ENCODE results near the gene NAA25. TPM values are rescaled to one million over a fixed set of nuclear protein-coding genes. Genes with fewer than 3 reads are reported as not detected.
A peak's percentile ranks its signal among the peaks of the same experiment; 100 is the strongest.

Gene NAA25
- polyA plus RNA-seq (29.8 and 30.7 TPM in 2 replicates), polyA minus RNA-seq (39.9 and 45.8 TPM in 2 replicates)

DNA sequence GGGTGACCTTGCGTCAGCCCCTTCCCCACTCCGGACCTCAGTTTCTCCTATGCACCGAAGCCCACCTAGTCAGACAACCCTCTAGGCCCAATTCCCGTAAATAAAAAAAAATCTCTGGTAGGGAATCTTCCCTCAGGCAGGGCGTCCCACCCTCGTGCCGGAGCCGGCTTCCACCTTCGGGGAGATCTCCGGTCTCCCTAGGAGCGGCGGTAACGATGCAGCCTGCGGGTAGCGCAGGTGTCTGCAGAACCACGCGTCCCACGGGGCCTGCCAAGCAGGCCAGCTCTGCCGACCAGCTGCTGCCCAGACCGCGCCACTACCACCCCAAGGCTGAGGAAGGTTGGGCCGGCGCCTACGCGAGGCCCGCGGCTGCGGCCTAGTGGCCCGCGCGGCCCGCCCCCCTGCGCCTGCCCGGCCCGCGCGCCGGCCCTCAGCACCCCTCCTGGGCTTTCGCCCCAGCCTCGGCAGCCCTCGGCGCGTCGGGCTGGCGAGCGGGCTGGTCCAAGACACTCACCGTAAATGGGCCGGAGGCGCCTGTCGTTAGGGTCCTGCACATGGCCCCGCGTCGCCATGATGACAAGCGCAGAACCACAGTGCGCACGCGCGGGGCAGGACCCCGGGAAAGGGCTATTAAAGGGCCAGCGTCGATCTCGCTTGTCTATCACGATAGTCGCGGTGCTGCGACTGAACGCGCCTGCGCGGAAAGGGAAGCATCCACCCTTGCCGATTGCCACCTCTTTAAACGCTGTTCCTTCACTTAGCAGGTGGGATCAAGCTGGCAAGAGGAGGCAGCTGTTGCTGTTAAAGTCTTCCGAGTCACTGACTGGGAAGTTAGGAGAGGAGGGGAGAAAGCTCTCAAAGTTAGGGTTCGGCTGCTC is at the start of gene NAA25:
TSS of gene NAA25 (minus strand) at position 582 of the 878 bp plus-strand sequence. CDS start at position 572, 10 bp downstream.
- Histone ChIP-seq H3K9me3 (ENCODE audit: low read length) (no peaks in the 10 kb centered on the region), H3F3A (ENCODE audit: insufficient read depth, low read length, poor library complexity, severe bottlenecking) (no peaks in the 10 kb centered on the region), H3K9me2 (ENCODE audit: insufficient read depth, low read length) (no peaks in the 10 kb centered on the region), H3K36me3 (ENCODE audit: insufficient read depth, low read length) (no peaks in the 10 kb centered on the region), H2AFZ (ENCODE audit: low read depth, low read length) (peak within 1 kb of the TSS; percentile 87), H4K20me1 (ENCODE audit: insufficient read depth) (no peaks in the 10 kb centered on the region), H3K27ac (ENCODE audit: low read length) (peak within 1 kb of the TSS; percentile 63), H3K9ac (ENCODE audit: low read length) (peak within 1 kb of the TSS; percentile 86), H3K4me2 (ENCODE audit: low read length) (peak within 1 kb of the TSS; percentile 86), H3K4me3 (ENCODE audit: low read length) (peak within 1 kb of the TSS; percentile 95), H3K79me2 (replicated peaks; ENCODE audit: insufficient read depth, low read length) (peaks cover 48% of the 10 kb centered on the region), H3K27me3 (ENCODE audit: insufficient read depth, low read depth, low read length) (no peaks in the 10 kb centered on the region)
- TF ChIP-seq POLR2AphosphoS5 (IDR thresholded peaks at IDR 0.05) (peak; percentile 83), TAF1 (IDR thresholded peaks at IDR 0.05; ENCODE audit: low read depth) (peak; percentile 21), MXI1 (conservative IDR thresholded peaks at IDR 0.05; ENCODE audit: poor library complexity, severe bottlenecking) (peak; percentile 99), RAD21 (conservative IDR thresholded peaks at IDR 0.05) (no peak), SMC3 (conservative IDR thresholded peaks at IDR 0.05; ENCODE audit: poor library complexity) (peak; percentile 42), EP300 (conservative IDR thresholded peaks at IDR 0.05; ENCODE audit: poor library complexity, severe bottlenecking) (peak; percentile 27)
- TF ChIP-seq, protein P1, sequence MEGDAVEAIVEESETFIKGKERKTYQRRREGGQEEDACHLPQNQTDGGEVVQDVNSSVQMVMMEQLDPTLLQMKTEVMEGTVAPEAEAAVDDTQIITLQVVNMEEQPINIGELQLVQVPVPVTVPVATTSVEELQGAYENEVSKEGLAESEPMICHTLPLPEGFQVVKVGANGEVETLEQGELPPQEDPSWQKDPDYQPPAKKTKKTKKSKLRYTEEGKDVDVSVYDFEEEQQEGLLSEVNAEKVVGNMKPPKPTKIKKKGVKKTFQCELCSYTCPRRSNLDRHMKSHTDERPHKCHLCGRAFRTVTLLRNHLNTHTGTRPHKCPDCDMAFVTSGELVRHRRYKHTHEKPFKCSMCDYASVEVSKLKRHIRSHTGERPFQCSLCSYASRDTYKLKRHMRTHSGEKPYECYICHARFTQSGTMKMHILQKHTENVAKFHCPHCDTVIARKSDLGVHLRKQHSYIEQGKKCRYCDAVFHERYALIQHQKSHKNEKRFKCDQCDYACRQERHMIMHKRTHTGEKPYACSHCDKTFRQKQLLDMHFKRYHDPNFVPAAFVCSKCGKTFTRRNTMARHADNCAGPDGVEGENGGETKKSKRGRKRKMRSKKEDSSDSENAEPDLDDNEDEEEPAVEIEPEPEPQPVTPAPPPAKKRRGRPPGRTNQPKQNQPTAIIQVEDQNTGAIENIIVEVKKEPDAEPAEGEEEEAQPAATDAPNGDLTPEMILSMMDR (IDR thresholded peaks at IDR 0.05; ENCODE audit: poor library complexity, severe bottlenecking): no peak

- Histone ChIP-seq H3K27ac (ENCODE audit: low read length) (no peak overlapping the region), H3K36me3 (ENCODE audit: insufficient read depth, low read length) (no peaks in the 10 kb centered on the region), H3F3A (ENCODE audit: insufficient read depth, low read length, poor library complexity, severe bottlenecking) (no peaks in the 10 kb centered on the region), H3K9me2 (ENCODE audit: insufficient read depth, low read length) (no peaks in the 10 kb centered on the region), H3K9ac (ENCODE audit: low read length) (no peak overlapping the region), H3K4me3 (ENCODE audit: low read length) (no peak overlapping the region), H2AFZ (ENCODE audit: low read depth, low read length) (no peak overlapping the region), H3K79me2 (replicated peaks; ENCODE audit: insufficient read depth, low read length) (no peaks in the 10 kb centered on the region), H3K4me2 (ENCODE audit: low read length) (no peak overlapping the region), H3K27me3 (ENCODE audit: insufficient read depth, low read depth, low read length) (no peaks in the 10 kb centered on the region), H3K9me3 (ENCODE audit: low read length) (no peaks in the 10 kb centered on the region), H4K20me1 (ENCODE audit: insufficient read depth) (no peaks in the 10 kb centered on the region)
- TF ChIP-seq POLR2AphosphoS5 (IDR thresholded peaks at IDR 0.05) (no peak), TAF1 (IDR thresholded peaks at IDR 0.05; ENCODE audit: low read depth) (no peak), RAD21 (conservative IDR thresholded peaks at IDR 0.05) (no peak)
Measured at GRCh38 chr12:112153893-112154219, 45.3 kb upstream of the NAA25 start.

DNA sequence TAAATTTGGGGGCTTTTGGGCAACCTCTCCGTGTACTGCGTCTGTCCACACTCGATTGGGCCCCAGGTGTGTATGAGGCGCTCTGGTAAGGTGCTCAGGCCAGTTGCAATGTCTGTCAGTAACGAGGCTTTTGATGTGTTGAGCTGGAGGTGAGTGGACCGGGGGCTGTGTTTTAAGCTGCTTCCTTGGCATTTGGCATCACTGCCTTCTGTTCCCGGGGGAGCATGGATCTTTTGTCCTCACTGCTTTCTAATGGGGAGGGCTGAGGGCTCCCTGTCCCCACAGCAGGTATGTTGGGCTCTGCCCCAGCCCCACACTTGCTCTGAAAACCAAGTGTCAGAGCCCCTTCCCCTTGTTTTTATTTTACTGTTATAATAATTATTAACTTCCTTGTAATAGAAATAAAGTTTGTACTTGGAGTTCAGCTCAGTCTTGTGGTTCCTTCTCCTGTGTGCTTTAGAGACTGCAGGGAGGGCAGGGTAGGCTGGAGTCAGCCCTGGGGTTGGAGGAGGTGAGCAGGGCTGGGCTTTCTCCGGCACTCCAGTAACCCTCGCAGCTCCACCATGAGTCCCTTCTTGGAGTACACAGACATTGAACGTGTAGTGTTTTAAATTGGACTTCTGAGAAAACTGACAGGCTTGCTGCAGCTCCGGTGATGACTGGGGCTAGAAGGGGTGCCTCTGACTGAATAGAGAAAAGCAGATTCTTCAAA is 44.8 kb upstream of the NAA25 start:
- Histone ChIP-seq H3K9ac (ENCODE audit: low read length) (no peak overlapping the region), H3K4me3 (ENCODE audit: low read length) (no peak overlapping the region), H3F3A (ENCODE audit: insufficient read depth, low read length, poor library complexity, severe bottlenecking) (no peaks in the 10 kb centered on the region), H2AFZ (ENCODE audit: low read depth, low read length) (no peak overlapping the region), H4K20me1 (ENCODE audit: insufficient read depth) (no peaks in the 10 kb centered on the region), H3K36me3 (ENCODE audit: insufficient read depth, low read length) (no peaks in the 10 kb centered on the region), H3K27ac (ENCODE audit: low read length) (no peak overlapping the region), H3K27me3 (ENCODE audit: insufficient read depth, low read depth, low read length) (no peaks in the 10 kb centered on the region), H3K4me2 (ENCODE audit: low read length) (no peak overlapping the region), H3K79me2 (replicated peaks; ENCODE audit: insufficient read depth, low read length) (no peaks in the 10 kb centered on the region), H3K9me3 (ENCODE audit: low read length) (no peaks in the 10 kb centered on the region), H3K9me2 (ENCODE audit: insufficient read depth, low read length) (no peaks in the 10 kb centered on the region)
- TF ChIP-seq MXI1 (conservative IDR thresholded peaks at IDR 0.05; ENCODE audit: poor library complexity, severe bottlenecking) (no peak), POLR2AphosphoS5 (IDR thresholded peaks at IDR 0.05) (peak; percentile 23), RAD21 (conservative IDR thresholded peaks at IDR 0.05) (no peak)
